ENCODE measurements around the gene RHOT2. TPM values are rescaled to one million over a fixed set of nuclear protein-coding genes. Genes with fewer than 3 reads are reported as not detected.

RHOT2 gene
- total RNA-seq, 4 donors from 2014 or later = 68.6 to 188 (median 106) TPM

DNA sequence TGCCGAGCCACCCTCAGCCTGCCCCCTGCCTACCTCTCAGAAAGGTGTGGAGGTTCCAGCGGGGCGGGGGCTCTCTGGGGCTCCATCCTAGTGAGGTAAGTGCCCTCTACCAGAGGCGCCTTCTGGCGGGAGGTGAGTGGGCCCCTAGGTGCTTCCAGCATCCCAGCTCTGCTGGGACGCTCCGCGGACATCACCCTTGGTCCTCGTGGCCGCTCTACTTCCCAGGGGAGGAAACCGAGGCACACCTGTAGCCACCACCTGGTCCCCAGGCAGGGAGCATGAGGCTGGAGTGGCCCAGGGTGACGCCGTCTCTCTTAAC is 24.9 kb upstream of the RHOT2 start:
- Histone ChIP-seq H3K27me3 (no peaks in the 10 kb centered on the region), H3K9me3 (no peaks in the 10 kb centered on the region), H3K27ac (peak overlapping the region in 3 of 4 donors; percentile 80 to 86 (median 85)), H3K4me3 (peak overlapping the region in 3 of 4 donors; percentile 58 to 89 (median 71)), H3K4me1 (peaks cover 0 to 58% (median 24%) of the 10 kb centered on the region in 4 donors), H3K36me3 (peaks cover 0 to 6% (median 0%) of the 10 kb centered on the region in 3 donors)
- DNase-seq (ENCODE audit: low spot score in 2 of 2) = no peak
- 85 to 88% methylated on average over 4 to 10 of the region's 13 CpGs for WGBS, 2 donors
- TF ChIP-seq EP300 (IDR thresholded peaks at IDR 0.05) = no peak

DNA sequence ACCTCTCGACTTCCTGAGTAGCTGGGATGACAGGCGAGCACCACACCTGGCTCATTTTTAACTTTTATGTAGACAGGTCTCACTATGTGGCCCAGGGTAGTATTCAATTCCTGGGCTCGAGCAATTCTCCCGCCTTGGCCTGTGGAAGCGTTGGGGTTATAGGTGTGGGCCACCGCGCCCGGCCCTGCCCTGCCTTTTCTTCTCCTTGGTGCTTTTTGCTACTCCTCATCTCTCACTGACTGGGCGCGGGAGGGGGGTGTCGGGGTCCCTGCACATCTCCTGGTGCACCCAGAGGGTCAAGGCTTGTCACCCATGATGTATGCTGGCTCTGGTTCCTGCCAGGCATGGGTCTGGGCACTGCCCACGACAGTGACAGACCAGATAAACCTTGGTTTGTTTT is 23.4 kb upstream of the RHOT2 start:
- DNase-seq (ENCODE audit: low spot score in 2 of 2) = no peak
- H3K9me3 ChIP-seq = no peaks in the 10 kb centered on the region
- H3K36me3 ChIP-seq = peaks cover 0 to 6% (median 0%) of the 10 kb centered on the region in 3 donors
- H3K4me3 ChIP-seq = no peak overlapping the region
- no peaks in the 10 kb centered on the region for H3K27me3 ChIP-seq
- H3K27ac ChIP-seq = peak overlapping the region in 1 of 4 donors; percentile 91
- H3K4me1 ChIP-seq = peaks cover 0 to 63% (median 25%) of the 10 kb centered on the region in 4 donors
- 91 to 94% methylated on average over 12 of the region's 12 CpGs for WGBS, 2 donors
- TF ChIP-seq POLR2A (IDR thresholded peaks at IDR 0.05) = no peak

DNA sequence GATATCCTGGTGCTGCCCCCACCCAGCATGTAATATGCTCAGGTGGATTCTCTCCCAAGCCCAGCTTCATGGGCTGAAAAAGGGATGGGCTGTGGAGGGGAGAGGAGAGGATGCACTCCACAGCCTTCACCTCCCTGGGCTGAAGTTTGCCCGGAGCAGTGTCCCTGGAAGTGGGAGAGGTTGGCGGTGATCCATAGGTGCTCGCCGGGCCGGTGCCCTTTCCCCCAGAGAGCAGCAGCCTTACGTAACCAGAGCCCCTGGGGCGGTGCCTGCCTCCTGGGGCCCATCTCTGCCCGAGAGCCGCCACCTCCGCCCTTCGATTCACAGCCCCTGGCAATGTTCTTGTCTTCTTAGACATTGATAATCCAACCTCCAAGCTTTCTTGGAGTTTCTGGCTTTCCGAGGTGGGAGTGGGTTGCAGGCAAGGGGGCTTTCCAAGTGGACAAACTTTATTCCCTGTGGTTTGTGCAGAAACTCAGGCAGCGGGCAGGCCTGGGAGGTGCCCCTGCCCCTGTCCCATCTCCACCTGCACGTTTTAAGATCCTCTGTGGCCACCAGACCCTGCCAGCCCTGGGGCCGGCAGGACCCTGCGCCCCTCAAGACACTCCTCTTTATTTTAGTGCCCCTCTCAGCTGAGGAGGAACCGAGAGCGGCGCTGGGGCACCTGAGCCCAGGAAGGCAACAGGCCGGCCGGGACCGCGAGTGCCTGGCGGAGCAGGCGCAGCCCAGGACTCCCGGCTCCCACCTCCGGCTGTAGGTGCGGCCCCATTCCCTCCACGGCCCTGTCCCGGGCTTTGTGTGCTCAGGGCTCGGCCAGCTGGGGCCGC is 21.9 kb upstream of the RHOT2 start:
- H3K4me1 ChIP-seq = peaks cover 0 to 71% (median 31%) of the 10 kb centered on the region in 4 donors
- H3K36me3 ChIP-seq = peaks cover 0 to 6% (median 0%) of the 10 kb centered on the region in 3 donors
- H3K4me3 ChIP-seq = peak overlapping the region in 1 of 4 donors; percentile 5
- TF ChIP-seq POLR2A (IDR thresholded peaks at IDR 0.05) (no peak), EP300 (IDR thresholded peaks at IDR 0.05) (no peak)
- TF ChIP-seq, protein P1, sequence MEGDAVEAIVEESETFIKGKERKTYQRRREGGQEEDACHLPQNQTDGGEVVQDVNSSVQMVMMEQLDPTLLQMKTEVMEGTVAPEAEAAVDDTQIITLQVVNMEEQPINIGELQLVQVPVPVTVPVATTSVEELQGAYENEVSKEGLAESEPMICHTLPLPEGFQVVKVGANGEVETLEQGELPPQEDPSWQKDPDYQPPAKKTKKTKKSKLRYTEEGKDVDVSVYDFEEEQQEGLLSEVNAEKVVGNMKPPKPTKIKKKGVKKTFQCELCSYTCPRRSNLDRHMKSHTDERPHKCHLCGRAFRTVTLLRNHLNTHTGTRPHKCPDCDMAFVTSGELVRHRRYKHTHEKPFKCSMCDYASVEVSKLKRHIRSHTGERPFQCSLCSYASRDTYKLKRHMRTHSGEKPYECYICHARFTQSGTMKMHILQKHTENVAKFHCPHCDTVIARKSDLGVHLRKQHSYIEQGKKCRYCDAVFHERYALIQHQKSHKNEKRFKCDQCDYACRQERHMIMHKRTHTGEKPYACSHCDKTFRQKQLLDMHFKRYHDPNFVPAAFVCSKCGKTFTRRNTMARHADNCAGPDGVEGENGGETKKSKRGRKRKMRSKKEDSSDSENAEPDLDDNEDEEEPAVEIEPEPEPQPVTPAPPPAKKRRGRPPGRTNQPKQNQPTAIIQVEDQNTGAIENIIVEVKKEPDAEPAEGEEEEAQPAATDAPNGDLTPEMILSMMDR (IDR thresholded peaks at IDR 0.05) = no peak
- no peaks in the 10 kb centered on the region for H3K9me3 ChIP-seq
- no peak for DNase-seq (ENCODE audit: low spot score in 2 of 2)
- H3K27me3 ChIP-seq = no peaks in the 10 kb centered on the region
- H3K27ac ChIP-seq = peak overlapping the region in 2 of 4 donors; percentile 1 to 91
- 68 to 79% methylated on average over 23 to 27 of the region's 32 CpGs for WGBS, 2 donors

DNA sequence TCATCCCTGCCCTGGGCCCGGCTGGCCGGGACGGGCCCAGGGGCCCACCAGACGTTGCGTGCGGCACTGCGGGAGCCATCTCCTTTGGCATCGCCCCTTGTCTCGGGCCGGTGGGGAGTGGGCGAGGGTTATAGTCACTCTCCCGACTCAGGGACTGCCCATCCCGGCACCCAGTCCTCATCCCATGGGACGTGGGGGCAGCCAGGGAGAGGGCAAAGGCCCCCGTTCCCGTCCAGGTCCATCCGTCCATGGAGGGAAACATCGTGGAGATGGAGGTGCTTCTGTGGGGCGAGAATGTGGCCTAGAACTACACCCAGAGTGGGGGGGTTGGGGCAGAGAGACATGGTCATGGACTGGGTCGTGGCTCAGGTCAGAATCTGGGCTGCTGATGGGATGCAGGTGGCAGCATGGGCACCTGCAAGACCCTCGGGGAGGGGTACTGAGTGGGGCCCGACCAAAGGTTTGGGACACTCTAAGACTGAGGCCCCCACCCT is 21.2 kb upstream of the RHOT2 start:
- 61 to 78% methylated on average over 11 to 14 of the region's 22 CpGs for WGBS, 2 donors
- Histone ChIP-seq H3K4me3 (no peak overlapping the region), H3K36me3 (peaks cover 0 to 8% (median 0%) of the 10 kb centered on the region in 3 donors), H3K27me3 (no peaks in the 10 kb centered on the region), H3K27ac (peak overlapping the region in 3 of 4 donors; percentile 1 to 91 (median 55)), H3K4me1 (peaks cover 0 to 66% (median 31%) of the 10 kb centered on the region in 4 donors), H3K9me3 (no peaks in the 10 kb centered on the region)
- TF ChIP-seq, protein P1 (IDR thresholded peaks at IDR 0.05) = no peak
- TF ChIP-seq POLR2A (IDR thresholded peaks at IDR 0.05) (no peak), EP300 (IDR thresholded peaks at IDR 0.05) (no peak)
- no peak for DNase-seq (ENCODE audit: low spot score in 2 of 2)

DNA sequence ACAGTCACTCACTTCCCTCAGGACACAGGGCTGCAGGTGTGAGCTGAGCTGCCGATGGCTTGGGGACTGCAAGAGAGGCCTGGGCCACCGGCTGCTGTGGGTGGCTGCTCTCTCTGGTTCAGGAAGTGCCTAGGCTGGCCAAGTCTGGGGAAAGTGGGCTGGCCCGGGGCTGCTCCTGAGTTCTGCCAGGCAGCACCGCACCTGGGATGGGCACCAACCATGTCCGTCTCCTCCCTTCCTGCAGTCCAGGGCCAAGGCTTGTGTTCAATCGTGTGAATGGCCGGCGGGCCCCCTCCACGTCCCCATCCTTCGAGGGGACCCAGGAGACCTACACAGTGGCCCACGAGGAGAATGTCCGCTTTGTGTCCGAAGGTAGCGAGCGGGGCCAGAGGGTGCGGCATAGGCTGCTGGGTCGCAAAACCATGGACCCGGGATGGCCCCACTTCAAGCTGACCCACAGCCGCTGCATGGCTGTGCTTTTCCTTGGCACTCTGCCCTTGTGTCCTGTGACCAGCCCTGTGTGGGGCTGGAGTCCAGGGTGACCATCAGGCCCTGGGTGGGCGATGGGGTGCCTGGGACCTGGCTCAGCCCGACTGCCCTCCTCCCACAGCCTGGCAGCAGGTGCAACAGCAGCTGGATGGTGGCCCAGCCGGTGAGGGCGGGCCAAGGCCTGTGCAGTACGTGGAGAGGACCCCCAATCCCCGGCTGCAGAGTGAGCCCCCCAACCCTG is 20.6 kb upstream of the RHOT2 start:
- H3K36me3 ChIP-seq = peaks cover 0 to 14% (median 0%) of the 10 kb centered on the region in 3 donors
- no peak overlapping the region for H3K4me3 ChIP-seq
- 66 to 86% methylated on average over 11 to 12 of the region's 25 CpGs for WGBS, 2 donors
- no peaks in the 10 kb centered on the region for H3K27me3 ChIP-seq
- TF ChIP-seq, protein P1 (IDR thresholded peaks at IDR 0.05) = no peak
- no peak for TF ChIP-seq POLR2A (IDR thresholded peaks at IDR 0.05)
- TF ChIP-seq EP300 (IDR thresholded peaks at IDR 0.05) = no peak
- H3K4me1 ChIP-seq = peaks cover 0 to 65% (median 31%) of the 10 kb centered on the region in 4 donors
- H3K27ac ChIP-seq = peak overlapping the region in 3 of 4 donors; percentile 55 to 91 (median 90)
- no peaks in the 10 kb centered on the region for H3K9me3 ChIP-seq
- no peak for DNase-seq (ENCODE audit: low spot score in 2 of 2)
